ENCODE measurements around the gene METAP1D. TPM values are rescaled to one million over a fixed set of nuclear protein-coding genes. Genes with fewer than 3 reads are reported as not detected.

METAP1D gene
- total and polyA plus RNA-seq, 4 donors = 3.3 to 7.1 (median 4.4) TPM

- H3K9ac ChIP-seq (ENCODE audit: low read depth in 1 of 2, low read length in 2 of 2) = no peak overlapping the region
- 97% methylated on average over 1 of the region's 1 CpG for WGBS
Measured at GRCh38 chr2:172050479-172051125, 50.8 kb downstream of the METAP1D start.

GRCh38 chr2:172052000-172052983, 52.5 kb downstream of the METAP1D start:
- 39% methylated on average over 4 of the region's 4 CpGs for WGBS
- Histone ChIP-seq H3K9me3 (ENCODE audit: control insufficient read depth in 4 of 4, low read length in 3 of 4) (no peaks in the 10 kb centered on the region), H3K36me3 (ENCODE audit: control insufficient read depth in 4 of 4, insufficient read depth in 3 of 4, low read depth in 1 of 4, low read length in 3 of 4) (no peaks in the 10 kb centered on the region), H3K27me3 (ENCODE audit: control insufficient read depth in 4 of 4, insufficient read depth in 4 of 4, low read length in 3 of 4) (no peaks in the 10 kb centered on the region), H3K4me1 (ENCODE audit: control insufficient read depth in 4 of 4, insufficient read depth in 4 of 4, low read length in 3 of 4) (peaks cover 0 to 23% (median 15%) of the 10 kb centered on the region in 4 donors), H3K27ac (ENCODE audit: low read depth in 1 of 2, low read length in 2 of 2) (peak overlapping the region; percentile 4 to 16), H3K4me3 (ENCODE audit: low read depth in 1 of 3, low read length in 3 of 3) (no peak overlapping the region), H3K9ac (ENCODE audit: low read depth in 1 of 2, low read length in 2 of 2) (no peak overlapping the region)
- no peak for DNase-seq (ENCODE audit: low spot score)
- TF ChIP-seq FOXA1 (IDR thresholded peaks at IDR 0.05) = peak; percentile 30
- peak; percentile 40 to 74 for TF ChIP-seq EGR1 (IDR thresholded peaks at IDR 0.05; ENCODE audit: low read depth in 2 of 2)
- TF ChIP-seq JUND (IDR thresholded peaks at IDR 0.05) = peak; percentile 48 to 73
- TF ChIP-seq MAX (IDR thresholded peaks at IDR 0.05) = peak; percentile 90
- TF ChIP-seq HNF4A (conservative IDR thresholded peaks at IDR 0.05) = peak; percentile 88 to 91
- peak; percentile 46 to 51 for TF ChIP-seq RAD21 (IDR thresholded peaks at IDR 0.05)
- TF ChIP-seq RXRA (IDR thresholded peaks at IDR 0.05) = peak; percentile 80 to 83
- no peak for TF ChIP-seq TAF1 (conservative IDR thresholded peaks at IDR 0.05)
- peak; percentile 70 for TF ChIP-seq HNF4G (IDR thresholded peaks at IDR 0.05)
- peak; percentile 41 for TF ChIP-seq REST (IDR thresholded peaks at IDR 0.05)
- TF ChIP-seq ATF3 (IDR thresholded peaks at IDR 0.05) = no peak
- TF ChIP-seq CTCF (IDR thresholded peaks at IDR 0.05; ENCODE audit: low read depth, low read length, missing input control) = no peak
- peak; percentile 67 for TF ChIP-seq NR2F2 (IDR thresholded peaks at IDR 0.05)
- peak in 1 of 2 donors; percentile 53 for TF ChIP-seq GABPA (IDR thresholded peaks at IDR 0.05 in 1 of 2, conservative IDR thresholded peaks at IDR 0.05 in 1 of 2)
- TF ChIP-seq SP1 (IDR thresholded peaks at IDR 0.05) = peak; percentile 78
- peak; percentile 47 for TF ChIP-seq FOXA2 (IDR thresholded peaks at IDR 0.05)
- peak; percentile 81 for TF ChIP-seq YY1 (IDR thresholded peaks at IDR 0.05)

More at GRCh38 chr2:172050479-172051125, 50.8 kb downstream of the METAP1D start:
- Histone ChIP-seq H3K27me3 (ENCODE audit: control insufficient read depth in 4 of 4, insufficient read depth in 4 of 4, low read length in 3 of 4) (no peaks in the 10 kb centered on the region), H3K4me3 (ENCODE audit: low read depth in 1 of 3, low read length in 3 of 3) (no peak overlapping the region), H3K36me3 (ENCODE audit: control insufficient read depth in 4 of 4, insufficient read depth in 3 of 4, low read depth in 1 of 4, low read length in 3 of 4) (no peaks in the 10 kb centered on the region), H3K4me1 (ENCODE audit: control insufficient read depth in 4 of 4, insufficient read depth in 4 of 4, low read length in 3 of 4) (peaks cover 0 to 23% (median 15%) of the 10 kb centered on the region in 4 donors), H3K9me3 (ENCODE audit: control insufficient read depth in 4 of 4, low read length in 3 of 4) (no peaks in the 10 kb centered on the region), H3K27ac (ENCODE audit: low read depth in 1 of 2, low read length in 2 of 2) (no peak overlapping the region)
- TF ChIP-seq ZBTB33 (IDR thresholded peaks at IDR 0.05) (no peak), MAX (IDR thresholded peaks at IDR 0.05) (no peak)
- no peak for DNase-seq (ENCODE audit: low spot score)

Measured in liver (tissue), 9 donors.